ENCODE results near the gene LANCL1. TPM values are rescaled to one million over a fixed set of nuclear protein-coding genes. Genes with fewer than 3 reads are reported as not detected.

Gene LANCL1, protein sequence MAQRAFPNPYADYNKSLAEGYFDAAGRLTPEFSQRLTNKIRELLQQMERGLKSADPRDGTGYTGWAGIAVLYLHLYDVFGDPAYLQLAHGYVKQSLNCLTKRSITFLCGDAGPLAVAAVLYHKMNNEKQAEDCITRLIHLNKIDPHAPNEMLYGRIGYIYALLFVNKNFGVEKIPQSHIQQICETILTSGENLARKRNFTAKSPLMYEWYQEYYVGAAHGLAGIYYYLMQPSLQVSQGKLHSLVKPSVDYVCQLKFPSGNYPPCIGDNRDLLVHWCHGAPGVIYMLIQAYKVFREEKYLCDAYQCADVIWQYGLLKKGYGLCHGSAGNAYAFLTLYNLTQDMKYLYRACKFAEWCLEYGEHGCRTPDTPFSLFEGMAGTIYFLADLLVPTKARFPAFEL
- total RNA-seq (10 to 100 TPM; 31.5 to 42.1 (median 35.2) TPM), polyA plus RNA-seq (10 to 100 TPM; 10.9 to 15.6 (median 12.0) TPM)
- long read RNA-seq, donor 1, partial matches to known transcripts, result 0 of 2 reads
- long read RNA-seq, donor 1, other reads (novel, unspliced or antisense), result 0 of 2 reads
- long read RNA-seq, donor 2, full-length matches to known transcripts, result 7 of 7 reads
- long read RNA-seq, donor 2, partial matches to known transcripts, result 0 of 7 reads
- long read RNA-seq, donor 2, other reads (novel, unspliced or antisense), result 0 of 7 reads

DNA sequence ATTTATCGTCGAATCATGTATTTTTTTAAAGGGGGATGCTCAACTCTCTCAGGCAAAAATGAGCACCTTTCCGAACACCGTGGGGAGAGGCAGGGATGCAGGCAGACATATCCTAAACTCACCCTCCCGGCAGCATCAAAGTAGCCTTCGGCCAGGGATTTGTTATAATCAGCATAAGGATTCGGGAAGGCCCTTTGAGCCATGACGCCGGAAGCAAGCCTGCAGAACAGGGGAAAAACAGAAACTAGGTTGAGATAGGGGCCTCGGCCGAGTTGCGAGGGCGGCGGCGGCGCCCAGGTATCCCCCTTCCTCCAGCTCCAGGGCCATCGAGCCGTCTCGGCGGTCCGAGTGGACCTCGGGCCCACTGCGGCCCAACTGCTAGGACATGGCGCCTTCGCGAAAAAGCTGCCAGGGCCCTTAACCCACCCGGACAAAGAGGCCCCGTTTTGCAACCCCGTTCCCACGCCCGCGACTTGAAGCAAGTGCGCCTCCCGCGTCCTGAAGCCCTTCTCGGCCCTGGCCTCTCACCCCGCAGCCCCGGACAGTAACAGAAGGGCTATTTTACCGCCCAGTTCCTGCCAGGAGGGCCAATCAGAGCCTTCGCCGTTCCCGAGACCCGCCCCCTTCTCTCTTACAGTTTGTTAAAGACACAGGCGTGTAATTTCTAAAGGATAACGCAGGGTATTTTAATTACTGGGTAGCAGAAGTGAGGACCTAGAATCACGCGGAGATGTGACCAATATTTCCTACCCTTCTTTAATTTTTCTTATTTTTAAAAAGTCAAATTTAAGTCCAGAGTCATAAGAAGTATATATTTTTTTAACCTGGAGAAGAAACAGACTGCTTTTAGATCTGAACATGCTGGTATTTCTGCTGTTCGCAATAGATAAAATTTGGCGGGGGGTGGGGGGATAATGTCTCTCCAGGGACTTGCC is at the start of gene LANCL1:
Gene LANCL1 (minus strand): TSS at position 566 of the 935 bp plus-strand sequence. CDS start 363 bp downstream, at position 203.
- Histone ChIP-seq H3K27me3 (replicated peaks in 1 of 7) (no peaks in the 10 kb centered on the region), H3K27ac (peak within 1 kb of the TSS; percentile 84 to 91 (median 88)), H3K36me3 (peaks cover 0 to 25% (median 7%) of the 10 kb centered on the region in 6 donors), H3K4me1 (peaks cover 8 to 56% (median 28%) of the 10 kb centered on the region in 6 donors), H3K4me3 (peak within 1 kb of the TSS; percentile 64 to 87 (median 81)), H3K9me3 (no peaks in the 10 kb centered on the region)
- 1 to 2% (median 1%) methylated on average over 37 to 49 of the region's 49 CpGs for WGBS, 5 donors
- DNase-seq, result peak; percentile 96
- TF ChIP-seq CTCF (IDR thresholded peaks at IDR 0.05 in 8 of 11, conservative IDR thresholded peaks at IDR 0.05 in 3 of 11) (no peak), POLR2A (IDR thresholded peaks at IDR 0.05) (peak in 2 of 3 donors; percentile 11 to 72), POLR2AphosphoS5 (IDR thresholded peaks at IDR 0.05) (peak; percentile 92 to 96 (median 93))
- intact Hi-C loops (cut with DNase I; ENCODE audit: low total_unique reads), result no loop called here

GRCh38 chr2:210524533-210524932 is 48.0 kb upstream of the LANCL1 start:
- Histone ChIP-seq H3K27ac (no peak overlapping the region), H3K4me3 (no peak overlapping the region), H3K9me3 (no peaks in the 10 kb centered on the region), H3K36me3 (no peaks in the 10 kb centered on the region), H3K27me3 (replicated peaks in 1 of 7) (no peaks in the 10 kb centered on the region), H3K4me1 (no peaks in the 10 kb centered on the region)
- DNase-seq, result no peak
- intact Hi-C loops (cut with DNase I; ENCODE audit: low total_unique reads), result no loop called here
- TF ChIP-seq POLR2A (IDR thresholded peaks at IDR 0.05) (no peak), POLR2AphosphoS5 (IDR thresholded peaks at IDR 0.05) (no peak), CTCF (IDR thresholded peaks at IDR 0.05 in 8 of 11, conservative IDR thresholded peaks at IDR 0.05 in 3 of 11) (no peak)

DNA sequence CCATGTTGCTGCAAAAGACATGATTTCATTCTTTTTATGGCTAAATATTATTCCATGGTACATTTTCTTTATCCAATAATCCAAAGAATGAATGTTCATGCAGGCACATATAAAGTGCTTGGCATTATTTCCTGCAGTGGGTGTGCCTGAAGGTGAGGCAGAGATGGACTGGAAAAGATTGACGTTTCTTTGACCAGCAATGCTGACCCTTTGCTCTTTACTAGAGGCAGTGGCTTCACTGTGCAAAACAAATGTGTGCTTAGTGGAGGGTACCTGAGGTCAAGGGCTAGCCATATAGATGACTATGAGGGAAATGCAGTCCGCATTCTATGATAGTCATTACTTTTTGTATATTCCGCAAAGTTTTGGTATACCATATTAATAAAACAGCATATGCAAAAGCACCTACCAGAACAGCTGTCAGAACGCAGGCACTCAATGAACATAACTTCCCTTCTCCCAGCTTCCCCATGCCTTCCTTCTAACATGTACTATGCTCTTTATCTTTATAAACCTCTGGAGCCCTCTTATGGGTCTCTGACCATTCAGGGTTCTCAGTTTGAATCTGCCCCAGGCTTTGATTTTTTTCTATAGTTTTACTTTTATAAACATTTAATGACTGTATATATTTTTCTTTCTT is 47.2 kb upstream of the LANCL1 start:
- WGBS, 5 donors, result 80 to 89% (median 86%) methylated on average over 4 of the region's 4 CpGs
- intact Hi-C loops (cut with DNase I; ENCODE audit: low total_unique reads), result no loop called here
- H3K4me1 ChIP-seq, result no peaks in the 10 kb centered on the region
- TF ChIP-seq POLR2A (IDR thresholded peaks at IDR 0.05) (no peak), POLR2AphosphoS5 (IDR thresholded peaks at IDR 0.05) (no peak), CTCF (IDR thresholded peaks at IDR 0.05 in 8 of 11, conservative IDR thresholded peaks at IDR 0.05 in 3 of 11) (no peak)
- no peaks in the 10 kb centered on the region for H3K27me3 ChIP-seq (replicated peaks in 1 of 7)
- DNase-seq, result no peak
- no peak overlapping the region for H3K4me3 ChIP-seq
- no peaks in the 10 kb centered on the region for H3K36me3 ChIP-seq
- H3K27ac ChIP-seq, result no peak overlapping the region
- H3K9me3 ChIP-seq, result no peaks in the 10 kb centered on the region
